T-helper 1 cell (primary cell): ENCODE measurements around the gene TMEM171.

Experiments
- DNase-seq, 5 donors: peaks; one replicate each; pipeline ENCODE4 v3.0.0-alpha.2; 2012 to 2020
- total RNA-seq, 4 donors: gene quantifications; one replicate each; lab custom pipeline; 2026; lab: John Stamatoyannopoulos, UW

TMEM171 gene
- total RNA-seq = 0 to 0.91 (median 0) reads per million in 4 donors

DNA sequence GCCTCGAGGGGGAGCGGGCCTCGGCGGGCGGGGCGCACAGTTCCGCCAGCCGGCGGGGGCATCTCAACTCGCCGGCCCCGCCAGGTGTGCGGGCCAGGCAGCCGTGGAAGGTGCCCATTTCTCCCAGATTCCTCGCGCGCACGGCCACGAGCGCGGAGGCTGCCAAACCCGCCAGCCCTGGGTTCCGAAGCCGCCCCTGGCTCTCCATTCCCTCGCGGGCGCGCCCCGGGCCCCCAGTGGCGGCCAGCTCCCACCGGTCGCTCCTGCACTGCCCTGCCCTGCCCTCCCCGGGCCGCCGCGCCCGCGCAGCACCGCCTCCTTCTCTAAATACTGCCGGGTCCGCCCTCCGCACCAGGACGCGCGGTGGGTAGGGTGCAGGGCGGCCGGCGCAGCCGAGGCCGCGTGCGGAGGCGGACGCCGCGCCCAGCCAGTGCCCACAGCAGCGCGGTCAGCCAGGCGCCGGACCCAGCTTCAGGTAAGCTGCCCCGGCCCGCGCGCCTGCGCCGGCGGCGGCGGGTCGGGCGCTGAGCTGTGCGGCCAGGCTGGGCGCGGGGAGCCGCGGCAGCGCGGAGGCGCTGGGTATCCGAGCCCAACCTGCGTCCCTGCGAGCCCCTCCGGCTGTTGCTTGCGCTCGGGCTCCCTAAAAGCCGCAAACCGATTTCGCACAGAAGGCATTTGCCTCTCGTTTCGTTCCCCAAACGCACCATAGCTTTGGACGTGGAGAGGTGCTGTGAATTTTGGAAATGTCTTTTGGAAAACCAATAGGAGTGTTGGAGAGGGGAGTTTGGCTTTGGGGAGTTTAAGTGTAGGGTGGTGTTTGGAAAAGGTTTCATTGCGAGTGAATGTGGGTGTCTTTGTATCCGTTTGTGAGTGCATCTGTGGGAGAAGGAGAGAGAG lies at the start of gene TMEM171:
Gene TMEM171, plus strand, starts transcription at position 354 of the 897 bp plus-strand sequence. CDS start 2,799 bp downstream, outside the sequence.
- no peak for DNase-seq

DNA sequence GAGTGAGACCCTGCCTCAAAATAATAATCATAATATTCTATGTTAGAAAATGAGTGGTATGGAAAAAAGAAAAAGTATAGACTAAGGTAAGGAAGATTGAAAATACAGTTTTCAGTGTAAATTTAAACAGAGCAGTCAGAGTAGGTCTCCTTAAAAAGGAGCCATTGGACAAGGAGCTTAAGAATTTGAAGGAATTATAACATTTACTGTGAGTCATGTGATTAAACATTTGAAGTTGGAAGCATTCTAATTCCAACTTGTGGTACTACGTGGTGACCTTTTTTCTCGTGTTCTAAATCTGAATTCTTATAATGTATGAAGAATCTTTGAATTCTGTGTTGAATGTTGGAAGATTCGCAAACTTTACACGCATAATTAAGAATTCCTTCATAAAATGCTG lies 39.3 kb upstream of the TMEM171 start:
- DNase-seq = no peak

- no peak for DNase-seq
Measured at GRCh38 chr5:73088026-73088425, 32.3 kb upstream of the TMEM171 start.

- DNase-seq = no peak
Measured at GRCh38 chr5:73093943-73094342, 26.4 kb upstream of the TMEM171 start.

DNA sequence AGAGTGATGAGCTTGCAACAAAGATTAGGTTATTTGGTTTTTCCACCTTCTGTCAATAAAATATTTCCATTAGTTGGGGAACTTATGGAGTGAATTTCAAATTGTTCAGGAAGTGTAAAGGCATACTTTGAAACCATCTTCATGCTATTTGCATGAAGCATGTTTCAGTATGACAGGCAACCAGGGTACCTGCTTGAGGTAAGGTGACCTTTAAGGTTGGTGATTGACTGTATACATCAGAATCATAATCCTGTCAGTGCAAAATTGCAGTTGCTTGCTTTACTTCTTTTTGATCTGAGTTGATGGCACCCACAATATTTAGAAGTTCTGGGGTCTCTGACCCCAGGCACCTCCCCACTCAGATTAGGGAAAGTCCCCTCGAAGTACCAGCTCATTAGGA lies 26.0 kb upstream of the TMEM171 start:
- no peak for DNase-seq

DNA sequence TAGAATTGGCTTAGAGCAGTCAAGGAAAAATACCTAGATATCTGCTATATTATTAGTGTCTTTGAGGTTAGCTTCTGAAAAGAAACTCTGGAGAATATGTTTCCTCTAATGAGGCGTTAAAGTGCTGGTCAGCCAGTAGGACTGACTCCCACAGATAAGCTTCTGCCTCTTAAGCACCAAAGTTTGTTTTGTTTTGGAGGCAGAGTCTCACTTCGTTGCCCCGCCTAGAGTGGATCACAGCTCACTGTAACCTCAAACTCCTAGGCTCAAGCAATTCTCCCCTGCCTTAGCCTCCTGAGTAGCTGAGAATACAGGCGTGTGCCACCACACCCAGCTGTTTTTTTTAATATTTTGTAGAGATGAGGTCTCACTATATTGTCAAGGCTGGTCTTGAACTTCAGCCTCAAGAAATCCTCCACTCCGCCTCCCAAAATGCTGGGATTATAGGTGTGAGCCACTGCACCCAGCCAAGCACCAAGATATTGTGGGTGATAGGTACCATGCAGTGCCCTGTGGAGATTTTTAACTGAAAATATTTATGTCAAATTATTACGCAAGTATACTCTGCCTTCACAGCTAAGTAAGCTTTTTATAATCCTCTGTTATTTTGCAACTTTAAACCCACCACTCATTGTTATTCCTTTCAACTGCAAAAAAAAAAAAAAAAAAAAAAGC lies 24.7 kb upstream of the TMEM171 start:
- DNase-seq = no peak

- no peak for DNase-seq
Measured at GRCh38 chr5:73096239-73096575, 24.2 kb upstream of the TMEM171 start.

- no peak for DNase-seq
Measured at GRCh38 chr5:73097740-73098139, 22.6 kb upstream of the TMEM171 start.

- no peak for DNase-seq
Measured at GRCh38 chr5:73100109-73100508, 20.3 kb upstream of the TMEM171 start.

GRCh38 chr5:73103870-73104299 lies 16.5 kb upstream of the TMEM171 start:
- DNase-seq = no peak

DNA sequence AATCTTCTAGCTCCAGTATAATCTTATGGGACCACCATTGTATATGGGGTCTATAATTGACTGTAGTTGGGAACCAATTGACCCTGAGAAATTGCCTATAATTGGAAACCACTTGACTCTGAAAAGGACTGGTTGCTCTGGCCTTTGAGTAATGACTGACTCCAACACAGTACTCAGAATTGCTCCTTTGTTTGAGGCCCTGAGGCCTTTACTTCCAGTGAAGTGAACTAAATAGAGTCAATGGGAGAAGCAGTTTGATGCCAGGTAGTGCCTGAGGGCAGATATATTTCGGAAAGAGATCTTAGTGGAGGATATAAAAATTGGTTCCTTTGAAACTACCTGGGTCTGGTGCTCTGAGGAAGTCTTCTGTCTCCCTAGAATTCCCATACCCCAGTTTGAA lies 16.0 kb upstream of the TMEM171 start:
- DNase-seq = no peak

- no peak for DNase-seq
Measured at GRCh38 chr5:73106335-73106734, 14.0 kb upstream of the TMEM171 start.

DNA sequence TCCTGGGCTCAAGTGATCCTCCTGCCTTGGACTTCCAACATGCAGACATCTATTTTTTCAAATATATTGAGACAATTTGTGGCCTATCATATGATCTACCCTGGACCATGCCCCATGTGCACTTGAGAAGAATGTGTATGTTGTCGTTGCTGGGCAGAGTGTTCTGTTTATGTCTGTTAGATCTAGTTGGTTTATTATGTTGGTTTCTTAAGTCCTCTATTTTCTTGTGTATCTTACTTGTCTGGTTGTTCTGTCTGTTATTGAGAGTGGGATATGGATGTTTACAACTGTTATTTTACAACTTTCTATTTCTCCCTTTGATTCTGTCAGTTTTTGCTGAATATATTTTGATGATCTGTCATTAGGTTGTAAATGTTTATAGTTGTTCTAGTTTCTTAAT lies 10.2 kb upstream of the TMEM171 start:
- no peak for DNase-seq

- no peak for DNase-seq
Measured at GRCh38 chr5:73111536-73111935, 8.8 kb upstream of the TMEM171 start.

DNA sequence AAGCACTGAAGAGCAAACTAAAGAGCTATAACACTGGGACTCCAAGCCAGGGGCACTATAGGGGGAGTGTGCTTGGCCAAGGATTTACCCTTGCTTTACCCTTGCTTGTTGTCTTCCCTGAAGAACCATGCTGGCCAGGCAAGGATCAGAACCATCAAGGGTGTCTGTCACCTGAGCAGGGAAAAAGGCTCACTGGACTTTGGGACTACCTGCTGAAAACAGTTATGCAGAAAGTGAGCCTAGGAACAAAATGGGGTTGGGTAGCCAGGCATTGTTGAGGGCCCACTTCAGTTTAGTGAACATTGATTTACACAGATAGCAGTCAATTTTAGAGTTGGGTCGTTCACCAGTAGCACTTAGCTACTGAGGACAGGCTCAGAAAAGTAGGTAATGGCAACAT lies 8.0 kb upstream of the TMEM171 start:
- DNase-seq = no peak

DNA sequence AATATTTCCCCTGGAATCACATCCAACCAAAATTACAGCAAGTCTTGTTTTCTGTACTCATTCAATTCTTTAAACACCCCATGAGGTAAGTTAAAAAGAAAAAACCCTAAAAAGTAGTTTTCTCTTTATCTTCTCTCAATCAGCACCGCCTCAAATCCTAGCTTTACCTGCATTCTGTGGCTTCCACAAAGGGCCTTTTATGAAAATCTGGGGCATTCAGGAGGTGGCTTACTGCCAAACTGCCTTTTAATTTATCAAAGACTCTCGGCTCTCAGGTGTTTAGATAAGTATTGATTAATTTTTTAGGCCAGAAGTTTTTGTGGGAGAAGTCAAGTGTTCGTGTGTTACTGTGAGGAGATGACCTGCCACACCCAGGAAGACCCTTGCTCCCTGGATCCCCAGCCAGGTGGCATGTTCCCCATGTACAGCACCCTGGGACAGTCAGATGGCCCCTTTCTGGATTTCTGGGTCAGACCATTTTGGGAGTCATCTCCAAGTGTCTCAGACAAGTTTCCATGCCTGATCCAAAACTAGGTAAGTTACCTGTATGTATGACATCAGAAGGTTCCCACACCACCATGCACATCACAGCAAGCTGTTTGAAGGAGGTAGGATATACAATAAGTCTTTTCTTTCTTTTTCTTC lies 6.2 kb upstream of the TMEM171 start:
- no peak for DNase-seq

DNA sequence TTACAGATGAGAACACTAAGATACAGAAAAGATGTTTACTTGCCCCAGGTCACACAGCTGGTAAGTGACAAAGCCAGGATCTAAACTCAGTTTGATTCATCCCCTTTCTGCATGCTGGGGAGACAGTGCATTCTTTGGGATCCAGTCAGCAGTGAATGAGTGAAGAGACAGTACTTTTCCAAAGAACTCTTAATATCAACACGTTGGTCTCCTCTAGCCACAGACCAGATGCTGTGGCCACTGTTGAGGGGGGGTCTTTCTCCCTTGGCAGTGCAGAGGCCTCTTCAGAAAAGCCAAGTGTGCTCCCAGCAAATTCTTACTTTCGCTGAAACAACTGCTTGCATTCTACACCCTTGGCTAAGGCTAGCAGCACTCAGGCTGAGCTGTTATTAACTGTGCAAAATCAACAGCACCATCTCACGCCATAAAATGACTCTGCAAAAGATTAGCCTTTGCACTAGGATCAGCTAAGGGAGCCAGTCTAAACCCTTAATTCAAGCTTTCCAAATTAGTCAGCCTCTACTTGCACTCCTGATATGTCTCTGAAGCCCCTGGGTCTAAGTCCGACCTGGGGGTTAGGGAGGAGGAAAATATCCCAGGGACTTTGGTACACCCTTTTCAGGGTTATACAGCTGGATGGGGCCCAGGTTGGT lies 4.8 kb upstream of the TMEM171 start:
- DNase-seq = no peak

GRCh38 chr5:73116506-73116905 lies 3.9 kb upstream of the TMEM171 start:
- DNase-seq = no peak

DNA sequence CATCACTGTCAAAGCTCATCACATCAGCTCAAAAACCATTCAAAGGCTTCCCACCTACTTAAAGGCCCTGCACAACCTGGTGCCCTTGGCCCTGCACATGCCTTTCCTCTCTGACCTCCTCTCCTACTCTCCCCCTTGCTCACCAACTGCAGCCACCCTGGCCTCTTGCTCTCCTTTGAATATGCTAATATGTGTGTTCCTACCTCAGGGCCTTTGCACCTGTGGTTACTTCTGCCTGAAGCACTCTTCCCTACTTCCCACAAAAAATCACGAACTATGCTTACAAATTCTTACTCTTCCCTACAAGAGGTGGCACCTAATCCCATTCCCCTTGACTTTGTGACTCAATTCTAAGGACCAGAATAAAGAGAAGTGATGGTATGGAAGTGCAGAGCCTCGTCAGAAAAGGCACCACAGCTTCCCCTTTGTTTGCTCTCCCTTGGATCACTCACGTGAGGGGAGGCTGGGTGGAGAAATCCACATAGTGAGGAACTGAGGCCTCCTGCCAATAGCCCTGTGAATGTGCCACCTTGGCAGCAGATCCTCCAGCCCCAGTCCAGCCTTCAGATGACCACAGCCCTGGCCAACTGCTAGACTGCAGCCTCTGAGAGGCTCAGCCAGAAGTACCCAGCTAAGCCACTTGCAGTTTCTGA lies 3.2 kb upstream of the TMEM171 start:
- no peak for DNase-seq

GRCh38 chr5:73118391-73118973 lies 1.9 kb upstream of the TMEM171 start:
- no peak for DNase-seq

GRCh38 chr5:73119451-73120157 lies 771 bp upstream of the TMEM171 start:
- no peak for DNase-seq

DNA sequence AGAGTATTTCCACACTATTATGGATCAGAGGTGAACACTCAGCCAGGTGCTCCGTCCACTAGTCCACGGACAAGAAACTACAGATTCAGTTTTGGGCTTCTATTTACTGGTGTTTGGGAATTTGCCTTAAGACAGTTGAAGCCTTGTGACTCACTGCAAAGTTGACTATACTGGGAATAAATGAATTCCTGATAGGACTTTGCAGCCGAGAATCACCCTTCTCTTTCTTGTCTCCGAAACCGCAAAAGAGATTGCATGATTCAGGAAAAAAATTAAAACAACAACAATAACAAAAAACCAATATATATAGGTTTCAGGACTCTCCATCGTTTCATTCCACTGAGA lies 716 bp downstream of the TMEM171 start:
- no peak for DNase-seq
